IPS-NIHi11 (cell line): ENCODE measurements around the gene RUFY2.
"Not testable (repeated sequence)": the region's sequence is repeated elsewhere in the genome, so short reads cannot be mapped to it uniquely, and the experiment has no call there.

Experiments used
- DNase-seq: peaks from one replicate; pipeline ENCODE4 v3.0.0; 2012; ENCODE audit warnings: mixed read lengths, low spot score

RUFY2 gene

DNA sequence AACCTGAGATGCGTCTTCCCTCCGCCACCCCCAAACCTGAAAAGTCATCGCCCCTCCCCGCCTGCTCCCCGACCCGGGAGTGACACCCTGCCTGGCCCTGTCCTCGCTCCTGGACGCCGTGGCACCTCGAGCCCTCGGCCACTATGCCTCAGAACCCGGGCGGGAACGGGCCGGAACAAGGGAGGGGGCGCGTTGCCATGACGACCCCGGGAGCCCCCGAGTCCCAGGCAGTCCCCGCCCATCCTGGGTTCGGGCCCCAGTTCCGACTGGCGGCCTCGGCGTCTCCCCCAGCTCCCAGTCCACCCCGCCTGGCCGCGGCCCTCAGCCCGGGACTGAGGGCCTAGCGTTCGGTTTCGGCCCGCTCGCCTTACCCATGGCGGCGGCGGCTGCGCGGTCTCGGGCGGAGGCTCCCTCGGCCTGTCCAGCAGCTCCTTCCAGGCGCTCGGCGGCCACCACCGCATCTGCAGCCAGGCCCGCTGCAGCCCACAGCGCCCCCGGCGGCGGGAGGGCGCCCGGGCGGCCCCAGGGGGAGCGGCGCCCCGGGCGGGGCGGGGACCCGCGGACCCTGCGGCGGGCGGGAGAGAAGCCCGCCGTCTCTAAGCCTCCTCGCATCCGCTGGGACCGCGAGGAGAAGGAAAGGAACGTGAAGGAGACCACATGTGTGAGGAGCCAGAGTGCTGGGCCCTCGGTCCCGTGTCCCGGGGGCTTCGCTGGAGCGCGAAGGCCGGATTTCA, at the start of gene RUFY2:
RUFY2 (minus strand) TSS at position 463 of the 734 bp plus-strand sequence; CDS start at position 375, 88 bp downstream.
- peak; percentile 93 for DNase-seq

DNA sequence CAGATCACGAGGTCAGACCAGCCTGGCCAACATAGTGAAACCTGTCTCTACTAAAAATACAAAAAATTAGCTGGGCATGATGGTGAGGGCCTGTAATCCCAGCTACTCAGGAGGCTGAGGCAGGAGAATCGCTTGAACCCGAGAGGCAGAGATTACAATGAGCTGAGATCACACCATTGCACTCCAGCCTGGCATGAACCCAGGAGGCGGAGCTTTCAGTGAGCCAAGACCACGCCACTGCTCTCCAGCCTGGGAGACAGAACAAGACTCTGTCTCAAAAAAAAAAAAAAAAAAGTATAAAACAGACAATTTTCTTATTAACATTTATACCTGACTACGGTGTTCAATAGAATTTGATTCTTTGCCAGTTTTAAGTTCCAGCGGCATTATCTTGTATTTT, 42.6 kb upstream of the RUFY2 start:
- not testable (repeated sequence) for DNase-seq

DNA sequence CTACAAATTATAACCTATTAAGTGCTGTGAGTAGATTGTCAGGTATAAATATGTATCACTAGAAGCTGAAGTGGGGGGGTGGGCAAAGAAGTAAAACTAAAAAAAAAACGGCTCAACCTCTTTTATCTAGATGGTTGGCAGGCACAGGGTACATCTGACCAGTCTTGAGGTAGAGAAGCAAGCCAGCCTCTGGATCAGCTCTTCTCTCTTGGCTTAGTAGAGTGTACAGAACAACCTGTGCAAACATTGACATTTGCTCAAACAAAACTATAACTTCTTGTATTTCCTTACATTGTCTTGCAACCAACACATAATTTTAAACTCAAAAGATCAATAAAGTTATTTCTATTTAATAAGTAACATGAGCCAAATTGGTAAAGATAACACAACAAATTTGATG, 39.1 kb upstream of the RUFY2 start:
- DNase-seq, result no peak

DNA sequence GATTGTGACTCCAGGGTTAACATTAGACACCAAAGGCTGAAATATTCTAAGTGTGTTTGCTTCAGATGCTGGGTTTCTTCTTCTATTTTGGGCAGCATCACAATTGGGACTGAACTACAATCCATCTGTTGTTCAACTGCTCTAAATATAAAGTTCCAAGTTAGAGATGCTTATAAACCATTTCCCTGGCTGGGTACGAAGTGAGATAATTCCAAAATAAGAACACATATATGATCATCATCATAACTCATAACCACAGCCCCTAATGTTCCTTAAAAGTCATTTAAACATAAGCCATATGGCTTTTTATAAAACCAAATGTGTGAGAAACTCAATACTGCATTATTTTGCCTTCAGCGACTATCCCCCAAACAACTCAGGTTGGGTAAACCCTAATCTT, 35.9 kb upstream of the RUFY2 start:
- no peak for DNase-seq

DNA sequence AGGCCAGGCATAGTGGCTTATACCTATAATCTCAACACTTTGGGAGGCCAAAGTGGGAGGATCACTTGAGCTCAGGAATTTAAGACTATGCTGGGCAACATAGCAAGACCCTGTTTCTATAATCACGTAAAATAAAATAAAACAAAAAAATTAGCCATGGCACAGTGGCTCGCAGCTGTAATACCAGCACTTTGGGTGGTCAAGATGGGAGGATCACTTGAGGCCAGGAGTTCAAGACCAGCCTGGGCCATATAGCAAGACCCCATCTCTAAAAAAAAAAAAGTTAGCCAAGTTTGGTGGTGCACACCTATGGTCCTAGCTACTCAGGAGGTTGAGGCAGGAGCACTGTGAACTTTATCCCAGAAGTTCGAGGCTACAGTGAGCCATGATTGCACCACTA, 33.8 kb upstream of the RUFY2 start:
- DNase-seq, result no peak

DNA sequence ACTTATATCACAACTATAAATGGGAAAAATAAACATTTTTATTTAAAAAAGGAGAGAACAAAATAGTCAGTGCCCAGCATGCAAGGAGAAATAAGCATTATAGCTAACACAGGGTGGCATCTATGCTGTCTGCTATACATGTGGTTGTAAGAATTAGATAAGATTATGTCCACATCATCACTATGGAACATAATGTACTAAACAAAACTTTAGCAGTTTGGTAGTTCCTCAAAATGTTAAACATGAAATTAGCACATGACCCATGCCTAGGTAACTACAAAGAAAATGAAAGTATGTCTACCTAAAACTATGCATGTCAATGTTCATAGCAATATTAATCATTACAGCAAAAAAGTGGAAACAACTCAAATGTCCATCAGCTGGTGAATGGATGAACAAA, 28.7 kb upstream of the RUFY2 start:
- DNase-seq, result no peak

DNA sequence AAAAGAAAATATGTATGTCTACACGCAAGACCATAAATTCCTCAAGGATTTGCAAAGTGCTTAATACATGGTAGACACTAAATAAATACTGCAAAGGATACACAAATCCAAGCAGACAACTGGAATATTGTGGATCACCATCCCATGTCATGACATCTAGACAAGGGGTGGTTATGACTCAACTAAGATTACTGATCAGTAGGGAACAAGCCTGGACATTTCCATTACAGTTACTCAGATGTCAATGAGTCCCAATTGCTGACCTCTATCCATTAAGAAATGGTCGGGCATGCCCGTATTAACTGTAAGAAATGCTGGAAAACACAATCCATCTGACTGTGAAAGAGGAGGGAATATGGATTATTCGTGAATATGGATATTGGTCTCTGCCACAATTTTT, 27.6 kb upstream of the RUFY2 start:
- no peak for DNase-seq

- DNase-seq, result no peak
Observed at GRCh38 chr10:68428396-68429104, 21.5 kb upstream of the RUFY2 start.

DNA sequence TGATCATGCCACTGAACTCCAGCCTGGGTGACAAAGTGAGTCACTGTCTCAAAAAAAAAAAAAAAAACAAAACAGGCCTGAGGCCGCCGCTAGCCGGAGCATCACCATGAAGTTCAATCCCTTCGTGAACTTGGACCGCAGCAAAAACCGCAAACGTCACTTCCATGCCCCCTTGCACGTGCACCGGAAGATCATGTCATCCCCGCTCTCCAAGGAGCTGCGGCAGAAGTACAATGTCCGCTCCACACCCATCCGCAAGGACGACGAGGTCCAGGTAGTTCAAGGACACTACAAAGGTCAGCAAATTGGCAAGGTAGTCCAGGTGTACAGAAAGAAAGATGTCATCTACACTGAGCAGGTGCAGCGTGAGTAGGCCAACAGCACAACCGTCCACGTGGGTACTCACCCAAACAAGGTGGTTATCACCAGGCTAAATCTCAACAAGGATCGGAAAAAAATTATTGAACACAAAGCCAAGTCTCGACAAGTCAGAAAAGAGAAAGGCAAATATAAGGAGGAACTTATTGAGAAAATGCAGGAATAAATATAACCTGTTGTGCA, 17.5 kb upstream of the RUFY2 start:
- DNase-seq, result no peak

DNA sequence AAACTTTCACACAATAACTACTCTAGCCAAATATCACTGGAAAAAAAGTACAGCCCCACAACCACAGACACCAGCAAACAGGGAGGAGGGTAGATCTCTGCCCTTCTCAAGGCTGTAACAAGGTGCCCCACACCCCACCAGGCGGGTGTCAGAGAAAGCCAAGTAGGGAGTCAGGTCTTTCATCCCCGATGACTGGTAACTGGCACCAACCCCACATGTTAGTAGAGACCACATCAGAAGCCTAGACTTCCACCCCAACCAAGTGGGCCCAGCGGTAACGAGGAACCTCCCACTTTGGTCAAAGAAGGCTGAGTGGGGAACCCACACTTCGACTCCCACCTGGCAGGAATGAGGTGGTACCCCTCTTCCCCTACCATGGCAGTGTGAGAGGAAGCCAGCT, 16.4 kb upstream of the RUFY2 start:
- no peak for DNase-seq

DNA sequence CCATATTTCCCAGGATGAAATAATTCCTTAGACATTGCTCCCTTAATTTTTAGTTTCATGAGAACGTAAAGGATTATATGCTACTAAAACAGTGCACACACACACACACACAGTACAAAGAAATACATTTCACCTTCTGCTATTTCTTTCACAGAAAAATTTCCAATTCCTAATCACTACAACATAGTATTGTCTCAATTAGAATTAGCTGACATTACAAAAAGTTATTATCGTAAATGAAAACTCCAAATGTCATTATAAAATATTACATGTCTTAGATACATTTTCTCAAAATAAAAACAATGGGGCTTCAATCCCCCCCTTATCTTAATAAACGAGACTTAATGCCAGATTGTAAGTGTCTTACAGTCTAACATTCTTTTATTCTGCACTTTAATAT, 12.3 kb upstream of the RUFY2 start:
- no peak for DNase-seq

- DNase-seq, result no peak
Observed at GRCh38 chr10:68408898-68409518, 1.9 kb upstream of the RUFY2 start.

DNA sequence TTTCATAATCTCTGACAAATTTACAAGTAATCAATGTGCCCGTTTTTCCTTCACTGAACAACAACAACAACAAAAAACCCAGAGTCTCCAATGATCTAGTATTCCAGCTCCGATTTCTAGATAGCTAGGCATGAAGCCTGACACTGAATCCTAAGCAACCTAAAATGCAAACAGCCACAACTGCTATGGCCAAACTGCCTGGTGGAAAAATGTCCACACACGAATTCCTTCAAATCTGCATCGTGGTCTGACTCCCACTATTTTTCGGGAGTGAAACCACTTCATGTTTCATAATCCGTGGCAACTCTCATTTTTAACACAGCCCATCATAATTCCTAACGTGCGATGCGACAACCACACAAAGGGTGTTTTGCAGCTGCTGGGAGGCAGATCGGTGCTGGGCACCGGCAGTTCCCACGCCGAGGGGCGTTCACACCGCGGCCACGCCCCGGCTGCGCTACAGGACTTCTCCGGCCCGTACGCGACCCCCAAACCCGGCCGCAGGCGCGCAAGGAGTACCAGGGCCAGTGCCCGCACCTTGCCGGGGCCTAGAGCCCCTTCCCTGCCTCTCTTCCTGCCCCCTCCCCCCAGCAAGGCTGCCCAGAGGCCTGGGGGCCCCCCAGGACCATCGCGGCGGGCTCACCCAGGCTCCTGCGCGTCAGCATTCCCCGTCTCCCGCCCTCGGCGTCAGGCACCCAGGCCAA, 814 bp downstream of the RUFY2 start:
- DNase-seq, result peak; percentile 81

GRCh38 chr10:68403701-68404100, 3.4 kb downstream of the RUFY2 start:
- no peak for DNase-seq

- DNase-seq, result no peak
Observed at GRCh38 chr10:68402276-68402675, 4.8 kb downstream of the RUFY2 start.

- DNase-seq, result no peak
Observed at GRCh38 chr10:68397005-68397404, 10.1 kb downstream of the RUFY2 start.

DNA sequence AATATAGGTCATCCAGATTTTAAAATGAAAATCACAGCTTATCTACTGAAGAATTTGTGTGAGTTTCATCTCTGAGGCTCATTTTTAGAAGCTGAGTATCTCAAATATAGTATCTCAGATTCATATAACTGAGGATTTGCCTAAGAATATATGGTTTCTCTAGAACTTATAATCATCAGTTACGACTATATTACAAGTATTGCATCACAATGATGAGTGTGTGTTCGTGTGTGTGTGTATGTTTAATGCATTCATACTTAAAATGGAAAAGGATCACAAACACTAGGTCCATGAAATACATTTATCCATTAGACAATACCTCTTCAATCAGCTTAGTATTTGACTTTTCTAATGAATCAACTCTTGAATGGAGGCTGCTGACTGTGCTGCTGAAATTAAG, 21.3 kb downstream of the RUFY2 start:
- DNase-seq, result no peak

DNA sequence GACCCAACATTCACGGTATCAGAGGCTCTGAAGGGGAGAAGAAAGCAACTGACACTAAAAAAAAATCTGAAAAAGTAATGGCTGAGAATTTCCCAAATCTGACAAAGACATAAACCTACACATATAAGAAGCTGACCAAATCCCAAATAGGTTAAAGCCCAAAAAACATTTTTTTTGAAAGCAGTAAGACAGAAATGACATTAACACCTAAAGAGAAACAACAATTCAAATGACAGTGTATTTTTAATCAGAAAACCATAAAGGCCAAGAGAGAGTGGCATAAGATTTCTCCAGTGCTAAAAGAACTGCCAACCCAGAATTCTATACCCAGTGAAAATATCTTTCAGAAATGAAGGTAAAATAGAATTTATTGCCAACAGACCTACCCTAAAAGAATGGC, 35.5 kb downstream of the RUFY2 start:
- no peak for DNase-seq

GRCh38 chr10:68367121-68367520, 40.0 kb downstream of the RUFY2 start:
- DNase-seq, result no peak

DNA sequence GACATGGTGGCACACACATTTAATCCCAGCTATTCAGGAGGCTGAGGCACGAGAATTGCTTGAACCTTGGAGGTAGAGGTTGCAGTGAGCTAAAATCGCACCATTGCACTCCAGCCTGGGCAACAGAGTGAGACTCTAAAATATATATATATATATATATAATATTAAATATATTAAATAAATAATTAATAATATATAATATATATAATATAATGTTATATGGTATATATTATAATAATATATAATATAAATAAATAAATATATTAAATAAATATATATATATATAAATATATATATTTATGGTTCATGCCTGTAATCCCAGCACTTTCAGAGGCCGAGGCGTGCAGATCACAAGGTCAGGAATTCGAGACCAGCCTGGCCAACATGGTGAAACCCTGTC, 40.5 kb downstream of the RUFY2 start:
- no peak for DNase-seq

- no peak for DNase-seq
Observed at GRCh38 chr10:68365611-68366010, 41.5 kb downstream of the RUFY2 start.
